ENCODE measurements around the gene PTGES2. TPM values are rescaled to one million over a fixed set of nuclear protein-coding genes. Genes with fewer than 3 reads are reported as not detected.

PTGES2 gene
- total and polyA plus RNA-seq, 9 of the 15 experiments (the other 6 are each of a cell fraction or from before 2014, with no cell fraction given): 2.4 to 196 (median 90.1) TPM

DNA sequence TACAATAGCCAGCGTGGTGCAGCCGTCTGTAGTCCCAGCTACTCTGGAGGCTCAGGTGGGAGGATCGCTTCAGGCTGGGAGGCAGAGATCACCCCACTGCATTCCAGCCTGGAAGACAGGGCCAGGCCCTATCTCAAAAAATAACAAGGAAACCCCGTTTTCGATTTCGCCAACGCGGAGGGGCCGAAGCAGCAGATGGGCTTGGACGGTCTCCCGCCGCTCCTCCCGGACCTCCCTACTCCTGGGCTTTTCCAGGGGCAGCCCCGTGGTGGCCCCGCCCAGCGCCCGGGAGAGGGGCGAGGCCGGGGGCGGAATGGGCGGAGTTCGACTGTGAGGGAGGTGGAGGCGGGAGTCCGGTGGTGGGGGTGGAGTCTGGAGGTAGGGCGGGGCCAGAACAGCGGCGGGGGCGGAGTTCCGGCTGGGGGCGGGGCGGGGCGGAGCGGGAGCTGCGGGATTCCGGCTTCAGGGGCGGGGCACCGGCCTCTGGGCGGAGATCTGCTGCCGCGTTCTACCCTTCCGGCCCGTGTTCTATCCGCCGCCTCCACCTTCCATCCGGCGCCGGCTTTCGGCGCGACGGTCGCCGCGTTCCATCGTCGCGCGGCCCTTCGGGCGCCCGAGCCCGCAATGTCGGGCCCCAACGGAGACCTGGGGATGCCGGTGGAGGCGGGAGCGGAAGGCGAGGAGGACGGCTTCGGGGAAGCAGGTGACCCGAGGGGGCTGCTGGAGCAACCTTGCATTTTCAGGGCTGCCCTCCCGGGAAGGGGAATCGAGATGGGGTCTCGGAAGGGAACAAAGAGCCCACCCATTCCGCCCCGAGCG, 32.5 kb upstream of the PTGES2 start, which contains the start of gene BBLN:
Gene BBLN (plus strand): TSS at position 482 of the 819 bp plus-strand sequence. CDS start 143 bp downstream, at position 625.
- POLR2A ChIA-PET: interaction anchor here (0.5 to 11.0 kb wide), 27 partner anchors 9 to 1497 kb away, joined by 3 to 155 read pairs (median 3); partner anchors contain the start of gene CIZ1
- TF ChIP-seq BCL6 (CRISPR knock-in tag; IDR thresholded peaks at IDR 0.05): no peak
- no peak for TF ChIP-seq THRA (IDR thresholded peaks at IDR 0.05)
- TF ChIP-seq, protein P1, sequence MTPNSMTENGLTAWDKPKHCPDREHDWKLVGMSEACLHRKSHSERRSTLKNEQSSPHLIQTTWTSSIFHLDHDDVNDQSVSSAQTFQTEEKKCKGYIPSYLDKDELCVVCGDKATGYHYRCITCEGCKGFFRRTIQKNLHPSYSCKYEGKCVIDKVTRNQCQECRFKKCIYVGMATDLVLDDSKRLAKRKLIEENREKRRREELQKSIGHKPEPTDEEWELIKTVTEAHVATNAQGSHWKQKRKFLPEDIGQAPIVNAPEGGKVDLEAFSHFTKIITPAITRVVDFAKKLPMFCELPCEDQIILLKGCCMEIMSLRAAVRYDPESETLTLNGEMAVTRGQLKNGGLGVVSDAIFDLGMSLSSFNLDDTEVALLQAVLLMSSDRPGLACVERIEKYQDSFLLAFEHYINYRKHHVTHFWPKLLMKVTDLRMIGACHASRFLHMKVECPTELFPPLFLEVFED (CRISPR knock-in tag; conservative IDR thresholded peaks at IDR 0.05): peak; percentile 79
- peak; percentile 36 to 60 for TF ChIP-seq E2F6 (IDR thresholded peaks at IDR 0.05; ENCODE audit: borderline replicate concordance in 1 of 2, extremely low read depth in 1 of 2, insufficient read depth in 1 of 2, insufficient read length in 1 of 2, low read depth in 1 of 2, low read length in 1 of 2, poor library complexity in 1 of 2, severe bottlenecking in 1 of 2)
- peak; percentile 93 for TF ChIP-seq CGGBP1 (CRISPR knock-in tag; IDR thresholded peaks at IDR 0.05)
- no peak for TF ChIP-seq SP1 (CRISPR knock-in tag; IDR thresholded peaks at IDR 0.05)
- TF ChIP-seq ZBTB1 (CRISPR knock-in tag; IDR thresholded peaks at IDR 0.05; ENCODE audit: borderline replicate concordance, low read depth): no peak
- peak; percentile 92; the same call in 1 of the 2 replicates for TF ChIP-seq POLR2AphosphoS2 (IDR thresholded peaks at IDR 0.05; ENCODE audit: low read length)
- TF ChIP-seq E2F3 (CRISPR knock-in tag; IDR thresholded peaks at IDR 0.05): peak; percentile 87
- peak in 2 of 3 experiments; percentile 85 to 89 for TF ChIP-seq YY1 (IDR thresholded peaks at IDR 0.05; ENCODE audit: borderline replicate concordance in 1 of 3, control insufficient read depth in 1 of 3, extremely low read depth in 1 of 3, insufficient read depth in 3 of 3, insufficient read length in 1 of 3, insufficient replicate concordance in 2 of 3, low read depth in 1 of 3, low read length in 2 of 3)
- no peak for TF ChIP-seq MCM2 (IDR thresholded peaks at IDR 0.05; ENCODE audit: low read depth)
- peak; percentile 81; the same call in 1 of the 2 replicates for TF ChIP-seq ZBTB2 (IDR thresholded peaks at IDR 0.05)
- TF ChIP-seq BRCA1 (IDR thresholded peaks at IDR 0.05): no peak
- no peak for TF ChIP-seq BRCA1 (CRISPR knock-in tag; IDR thresholded peaks at IDR 0.05)

More for the DNA sequence above, 32.5 kb upstream of the PTGES2 start, which contains the start of gene BBLN:
- Histone ChIP-seq H4K20me1 (replicated peaks; ENCODE audit: control insufficient read depth, insufficient read depth, low read length) (peaks cover 18% of the 10 kb centered on the region; the same call in 1 of the 2 replicates), H3K79me2 (ENCODE audit: control insufficient read depth, insufficient read depth, low read length) (peaks cover 27% of the 10 kb centered on the region), H2AFZ (ENCODE audit: low read depth, low read length) (peak within 1 kb of the TSS; percentile 96), H3K4me1 (replicated peaks in 1 of 2; ENCODE audit: control insufficient read depth in 2 of 2, insufficient read depth in 2 of 2, low read length in 2 of 2) (peaks cover 10 to 43% of the 10 kb centered on the region in 2 experiments), H3K27ac (ENCODE audit: extremely low read depth, low read depth, low read length) (peak within 1 kb of the TSS; percentile 90), H3K27me3 (ENCODE audit: control insufficient read depth in 2 of 2, insufficient read depth in 2 of 2, low read length in 2 of 2) (no peaks in the 10 kb centered on the region), H3K4me2 (ENCODE audit: insufficient read depth, low read length) (peak within 1 kb of the TSS; percentile 91), H3K4me3 (peak within 1 kb of the TSS; percentile 72), H3K9ac (ENCODE audit: insufficient read depth in 1 of 2, low read depth in 2 of 2, low read length in 2 of 2) (peak within 1 kb of the TSS; percentile 90 to 97), H3K9me1 (ENCODE audit: control insufficient read depth, insufficient read depth, low read length) (no peaks in the 10 kb centered on the region), H3K36me3 (ENCODE audit: control insufficient read depth, insufficient read depth, low read length) (peaks cover 34% of the 10 kb centered on the region), H3K9me3 (replicated peaks; ENCODE audit: control insufficient read depth, insufficient read depth, low read depth, low read length) (no peaks in the 10 kb centered on the region)
- intact Hi-C loops (cut with micrococcal nuclease) (loop anchor here (1.0 to 5.0 kb wide), 5 partner anchors 31 to 1725 kb away; partner anchors contain the start of genes CIZ1, GOLGA2 and SWI5), in situ Hi-C loops (cut with MboI) (loop anchor here (5.0 kb wide), 1 partner anchor 1522 kb away; no protein-coding TSS in a partner anchor)
- no TSS peak for BruUV-seq (replicated peaks)
- CTCF ChIA-PET (ENCODE audit: low intra/inter-chr PET ratio): no interaction called here
- under 1% methylated on average over 75 of the region's 77 CpGs for WGBS (ENCODE audit: insufficient coverage, low coverage, missing lambda C conversion rate)
- DNase-seq (ENCODE audit: extremely low read depth in 1 of 4, low spot score in 3 of 4): peak; percentile 99 to 100 (median 100)
- peak; percentile 91 for ATAC-seq
- peak; percentile 88 for FAIRE-seq
